GM23338 (cell line): ENCODE data around the gene SLC43A2. TPM values are rescaled to one million over a fixed set of nuclear protein-coding genes. Genes with fewer than 3 reads are reported as not detected.

Experiments
- ATAC-seq: fragments of 200-7000 bp; cut with Tn5 transposase; 3 replicates; pipeline ENCODE4 v1.9.1; 2020
- DNase-seq: peaks from one replicate; pipeline ENCODE4 v3.0.0-alpha.2; 2015; ENCODE audit warnings: low spot score
- H2AFZ ChIP-seq: fragments of 200-600 bp; sonication (generic); 2 replicates; pipeline ENCODE4 v1.8.0; 2016; ENCODE audit warnings: antibody characterized with exemption, mild to moderate bottlenecking, moderate library complexity
- H3F3A ChIP-seq: fragments of 200-600 bp; sonication (generic); replicated peaks from 2 replicates; pipeline ENCODE4 v1.8.0; 2017; ENCODE audit warnings: antibody characterized with exemption, mixed run types, low read depth
- H3K27ac ChIP-seq: fragments of 200-600 bp; sonication (generic); 2 replicates; pipeline ENCODE4 v1.6.1; 2016; ENCODE audit warnings: low read depth
- H3K27me3 ChIP-seq: fragments of 200-600 bp; sonication (generic); 2 replicates; pipeline ENCODE4 v1.8.0; 2016; ENCODE audit warnings: mild to moderate bottlenecking, mixed run types, moderate library complexity; ENCODE audit not compliant: insufficient read depth
- H3K36me3 ChIP-seq: fragments of 200-600 bp; sonication (generic); 2 replicates; pipeline ENCODE4 v1.8.0; 2016; ENCODE audit warnings: mild to moderate bottlenecking; ENCODE audit not compliant: insufficient read depth
- H3K4me1 ChIP-seq: fragments of 200-600 bp; sonication (generic); 2 replicates; pipeline ENCODE4 v1.8.0; 2016; ENCODE audit warnings: mild to moderate bottlenecking, moderate library complexity; ENCODE audit not compliant: insufficient read depth
- H3K4me2 ChIP-seq: fragments of 200-600 bp; sonication (generic); 2 replicates; pipeline ENCODE4 v1.7.1; 2017; ENCODE audit warnings: mixed run types
- H3K4me3 ChIP-seq: fragments of 200-600 bp; sonication (generic); 2 replicates; pipeline ENCODE4 v1.6.1; 2016; ENCODE audit warnings: mixed run types
- H3K79me2 ChIP-seq: fragments of 200-600 bp; sonication (generic); replicated peaks from 2 replicates; pipeline ENCODE4 v1.8.0; 2017; ENCODE audit warnings: mild to moderate bottlenecking; ENCODE audit not compliant: insufficient read depth
- H3K9me2 ChIP-seq: fragments of 200-600 bp; sonication (generic); 2 replicates; pipeline ENCODE4 v1.8.0; 2017; ENCODE audit not compliant: insufficient read depth
- H4K20me1 ChIP-seq: fragments of 200-600 bp; sonication (generic); replicated peaks from 2 replicates; pipeline ENCODE4 v1.8.0; 2017; ENCODE audit warnings: mild to moderate bottlenecking; ENCODE audit not compliant: insufficient read depth
- H3K27ac Mint-ChIP-seq: 2 replicates; pipeline ENCODE4 v1.8.0; 2020; ENCODE audit warnings: inconsistent platforms, mild to moderate bottlenecking, moderate library complexity, mixed read lengths
- H3K27me3 Mint-ChIP-seq: 3 replicates; pipeline ENCODE4 v1.8.0; 2022; ENCODE audit warnings: low read depth, mild to moderate bottlenecking, moderate library complexity, mixed read lengths, inconsistent platforms; ENCODE audit not compliant: insufficient read depth, poor library complexity
- H3K36me3 Mint-ChIP-seq: 3 replicates; pipeline ENCODE4 v1.8.0; 2021; ENCODE audit warnings: low read depth, mild to moderate bottlenecking, inconsistent platforms, moderate library complexity, mixed read lengths
- H3K4me1 Mint-ChIP-seq: 3 replicates; pipeline ENCODE4 v1.8.0; 2020; ENCODE audit warnings: mild to moderate bottlenecking, inconsistent platforms, mixed read lengths
- H3K4me3 Mint-ChIP-seq: 3 replicates; pipeline ENCODE4 v1.8.0; 2021; ENCODE audit warnings: moderate library complexity, mild to moderate bottlenecking, inconsistent platforms, mixed read lengths
- H3K9me3 Mint-ChIP-seq: 3 replicates; pipeline ENCODE4 v1.8.0; 2020; ENCODE audit warnings: moderate library complexity, mild to moderate bottlenecking, inconsistent platforms, mixed read lengths
- CREB1 ChIP-seq: fragments of 250-450 bp; sonication (Bioruptor Pico); IDR thresholded peaks from 2 replicates; pipeline ENCODE4 v1.5.0; 2020; ENCODE audit warnings: low read depth, mild to moderate bottlenecking, moderate library complexity
- CTCF ChIP-seq, 2 experiments: fragments of 200-600 bp in 1 of 2; sonication (generic) in 1 of 2; conservative IDR thresholded peaks; 2 replicates each; pipeline versions ENCODE4 v1.5.1 to v1.6.1; 2016 to 2017; ENCODE audit warnings: antibody characterized with exemption in 2 of 2, low read depth in 2 of 2, mild to moderate bottlenecking in 2 of 2, moderate library complexity in 1 of 2
- ETS1 ChIP-seq: IDR thresholded peaks from 2 replicates; pipeline ENCODE4 v1.6.1; 2016; ENCODE audit warnings: antibody characterized with exemption
- EZH2 ChIP-seq: fragments of 200-600 bp; sonication (generic); IDR thresholded peaks from one replicate; pipeline ENCODE4 v1.8.0; 2017; ENCODE audit warnings: antibody characterized with exemption, mild to moderate bottlenecking, low read depth; ENCODE audit not compliant: unreplicated experiment
- EZH2phosphoT487 ChIP-seq: fragments of 200-600 bp; sonication (generic); IDR thresholded peaks from one replicate; pipeline ENCODE4 v1.8.1; 2018; ENCODE audit warnings: antibody characterized with exemption; ENCODE audit not compliant: unreplicated experiment
- NANOG ChIP-seq: IDR thresholded peaks from 2 replicates; pipeline ENCODE4 v1.6.1; 2016; ENCODE audit warnings: antibody characterized with exemption, borderline replicate concordance
- POLR2AphosphoS5 ChIP-seq: IDR thresholded peaks from 2 replicates; pipeline ENCODE4 v1.6.1; 2016; ENCODE audit warnings: antibody characterized with exemption, low read depth
- REST ChIP-seq: IDR thresholded peaks from one replicate; pipeline ENCODE4 v1.6.1; 2018; ENCODE audit warnings: antibody characterized with exemption; ENCODE audit not compliant: unreplicated experiment
- STAT1 ChIP-seq: IDR thresholded peaks from one replicate; pipeline ENCODE4 v1.6.1; 2016; ENCODE audit warnings: antibody characterized with exemption; ENCODE audit not compliant: unreplicated experiment
- ZNF114 ChIP-seq: fragments of 250-450 bp; sonication (Bioruptor Pico); IDR thresholded peaks from 2 replicates; pipeline ENCODE4 v1.5.0; 2020; ENCODE audit warnings: mild to moderate bottlenecking, moderate library complexity
- ZNF331 ChIP-seq: fragments of 250-450 bp; sonication (Bioruptor Pico); IDR thresholded peaks from 2 replicates; pipeline ENCODE4 v1.5.0; 2020; ENCODE audit warnings: low read depth, mild to moderate bottlenecking, moderate library complexity
- ZNF462 ChIP-seq: fragments of 250-450 bp; sonication (Bioruptor Pico); IDR thresholded peaks from 2 replicates; pipeline ENCODE4 v1.5.0; 2020; ENCODE audit warnings: mild to moderate bottlenecking, moderate library complexity
- polyA plus RNA-seq: library from polyadenylated mRNA; unstranded; fragments of >200 nt; fragmentation: Nextera tagmentation; extraction: Ambion mirVana; gene quantifications from 2 replicates; pipeline ENCODE4 v1.2.1, GENCODE V29; 2016
- total RNA-seq: library from RNA; depleted of rRNA; stranded (reverse); fragments of >200 nt; shearing (Covaris generic); gene quantifications from 2 replicates; pipeline ENCODE4 v1.2.3, GENCODE V29; 2014

SLC43A2 gene
- total and polyA plus RNA-seq, 2 experiments from 2014 or later = 2.2 to 9.8 TPM

GRCh38 chr17:1661045-1661444, 32.4 kb upstream of the SLC43A2 start (continued):
- no peak for TF ChIP-seq ZNF462 (CRISPR knock-in tag)

- no peaks in the 10 kb centered on the region for H3K9me3 Mint-ChIP-seq
- Histone ChIP-seq H4K20me1 (peaks cover 10% of the 10 kb centered on the region; the same call in 1 of the 2 replicates), H3F3A (peaks cover 19% of the 10 kb centered on the region), H3K27me3 (no peaks in the 10 kb centered on the region), H3K4me3 (no peak overlapping the region), H2AFZ (no peak overlapping the region), H3K36me3 (peaks cover 91% of the 10 kb centered on the region), H3K9me2 (no peaks in the 10 kb centered on the region), H3K4me1 (no peaks in the 10 kb centered on the region), H3K27ac (no peak overlapping the region), H3K79me2 (no peaks in the 10 kb centered on the region; the same call in 1 of the 2 replicates), H3K4me2 (no peak overlapping the region)
- ATAC-seq = no peak
- H3K4me3 Mint-ChIP-seq = no peak overlapping the region
- H3K4me1 Mint-ChIP-seq = no peaks in the 10 kb centered on the region
- peaks cover 7% of the 10 kb centered on the region for H3K27me3 Mint-ChIP-seq
- TF ChIP-seq NANOG (no peak), ZNF331 (CRISPR knock-in tag) (no peak), CTCF (conservative IDR thresholded peaks at IDR 0.05; ENCODE audit: low read depth in 2 of 2) (no peak), EZH2 (no peak), CREB1 (no peak), ETS1 (no peak), EZH2phosphoT487 (no peak), ZNF114 (CRISPR knock-in tag) (no peak), STAT1 (no peak), REST (no peak), POLR2AphosphoS5 (no peak)
- no peak for DNase-seq
- peaks cover 98% of the 10 kb centered on the region for H3K36me3 Mint-ChIP-seq
- H3K27ac Mint-ChIP-seq = no peak overlapping the region
These were observed 29.5 kb upstream of the SLC43A2 start for GRCh38 chr17:1658100-1658499.
